Stomach (tissue), 4 donors: ENCODE measurements around the gene RABGAP1.

ENCODE experiments used
- CTCF ChIP-seq, 7 experiments: fragments of 450-650 bp in 4 of 7; fragments of 200-600 bp in 3 of 7; sonication (generic) in 3 of 7; IDR thresholded peaks; one replicate each; pipeline ENCODE4 v1.5.1; 2016 to 2019; ENCODE audit warnings: antibody characterized with exemption in 7 of 7, control low read depth in 2 of 7, mild to moderate bottlenecking in 1 of 7
- EP300 ChIP-seq: sonication (generic); formaldehyde crosslinking; IDR thresholded peaks from one replicate; pipeline ENCODE4 v1.6.1; 2017; ENCODE audit warnings: antibody characterized with exemption
- POLR2A ChIP-seq, 4 donors: fragments of 450-650 bp; IDR thresholded peaks; one replicate each; pipeline ENCODE4 v1.6.1; 2016; ENCODE audit warnings: antibody characterized with exemption in 4 of 4, control low read depth in 2 of 4, mild to moderate bottlenecking in 1 of 4, moderate library complexity in 1 of 4
- POLR2AphosphoS5 ChIP-seq, 3 donors: sonication (generic); formaldehyde crosslinking; IDR thresholded peaks; one replicate each; pipeline ENCODE4 v1.6.1; 2016; ENCODE audit warnings: antibody characterized with exemption in 3 of 3

- no peak for TF ChIP-seq EP300
- TF ChIP-seq CTCF (IDR thresholded peaks at IDR 0.05): no peak
- TF ChIP-seq POLR2A (IDR thresholded peaks at IDR 0.05): no peak
- no peak for TF ChIP-seq POLR2AphosphoS5 (IDR thresholded peaks at IDR 0.05)
Measured at GRCh38 chr9:123099042-123099441, 158.2 kb downstream of the RABGAP1 start.
